ENCODE results near the gene WNK2. TPM values are rescaled to one million over a fixed set of nuclear protein-coding genes. Genes with fewer than 3 reads are reported as not detected.

Gene WNK2
- total and polyA plus RNA-seq, 8 donors: 0.93 to 10.4 (median 7.4) TPM

DNA sequence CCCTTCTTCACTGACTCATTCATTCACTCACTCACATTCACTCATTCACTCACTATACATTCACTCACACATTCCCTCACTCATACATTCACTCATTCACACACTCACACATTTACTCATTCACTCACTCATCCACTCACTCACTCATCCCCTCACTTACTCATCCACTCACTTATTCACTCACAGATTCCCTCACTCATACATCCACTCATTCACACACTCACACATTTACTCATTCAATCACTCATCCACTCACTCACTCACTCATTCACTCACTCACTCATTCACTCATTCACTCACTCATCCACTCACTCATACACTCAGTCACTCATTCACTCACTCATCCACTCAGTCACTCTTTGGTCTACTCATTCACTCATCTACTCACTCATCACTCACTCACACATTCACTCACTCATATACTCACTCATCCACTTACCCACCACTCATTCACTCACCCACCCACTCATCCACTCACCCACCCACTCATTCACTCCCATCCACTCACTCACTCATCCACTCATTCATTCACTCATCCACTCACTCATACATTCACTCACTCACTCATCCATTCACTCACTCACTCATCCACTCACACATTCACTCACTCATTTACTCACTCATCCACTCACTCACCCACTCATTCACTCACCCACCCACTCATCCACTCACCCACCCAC, 27.2 kb downstream of the WNK2 start:
- ATAC-seq: no peak
- DNase-seq: no peak
- TF ChIP-seq CTCF (IDR thresholded peaks at IDR 0.05): no peak
- Histone ChIP-seq H3K4me1 (no peaks in the 10 kb centered on the region), H3K27ac (no peak overlapping the region), H3K9me3 (peaks cover 0 to 10% of the 10 kb centered on the region in 2 donors), H3K4me3 (no peak overlapping the region), H3K36me3 (no peaks in the 10 kb centered on the region), H3K27me3 (no peaks in the 10 kb centered on the region)
- intact Hi-C loops (cut with DNase I): no loop called here

- Histone ChIP-seq H3K4me1 (no peaks in the 10 kb centered on the region), H3K9me3 (peaks cover 0 to 11% of the 10 kb centered on the region in 2 donors)
These were observed 27.7 kb downstream of the WNK2 start for GRCh38 chr9:93211654-93212001.

DNA sequence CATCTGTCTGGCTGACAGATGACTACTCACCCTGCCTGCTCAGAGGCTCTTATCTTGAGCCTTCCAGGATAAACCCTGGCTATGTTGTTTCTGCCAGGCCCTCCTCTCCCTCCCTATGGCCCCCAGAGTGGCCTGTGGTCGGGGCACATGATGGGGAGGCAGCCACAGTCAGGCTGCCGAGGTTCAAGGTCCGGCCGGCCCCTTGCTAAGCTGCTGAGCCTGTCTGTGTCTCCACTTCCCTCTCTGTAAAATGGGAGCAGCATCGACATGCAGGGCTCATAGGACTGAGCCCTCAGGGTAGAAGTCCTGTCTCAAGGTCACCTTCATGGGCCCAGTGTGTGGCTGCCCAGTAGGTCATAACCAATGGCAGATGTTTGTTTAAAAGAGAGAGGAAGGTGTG, 28.5 kb downstream of the WNK2 start:
- no peaks in the 10 kb centered on the region for H3K4me1 ChIP-seq
- intact Hi-C loops (cut with DNase I): no loop called here
- DNase-seq (peak in 1 of 4 donors; percentile 38), ATAC-seq (no peak)
- H3K36me3 ChIP-seq: no peaks in the 10 kb centered on the region
- H3K9me3 ChIP-seq: peaks cover 0 to 11% of the 10 kb centered on the region in 2 donors
- TF ChIP-seq CTCF (IDR thresholded peaks at IDR 0.05): no peak
- H3K27ac ChIP-seq: no peak overlapping the region
- no peaks in the 10 kb centered on the region for H3K27me3 ChIP-seq
- no peak overlapping the region for H3K4me3 ChIP-seq

More at GRCh38 chr9:93211654-93212001, 27.7 kb downstream of the WNK2 start:
- DNase-seq (no peak), ATAC-seq (no peak)
- no peaks in the 10 kb centered on the region for H3K36me3 ChIP-seq
- intact Hi-C loops (cut with DNase I): no loop called here
- no peaks in the 10 kb centered on the region for H3K27me3 ChIP-seq
- H3K27ac ChIP-seq: no peak overlapping the region
- no peak overlapping the region for H3K4me3 ChIP-seq
- TF ChIP-seq CTCF (IDR thresholded peaks at IDR 0.05): no peak

- Histone ChIP-seq H3K4me1 (no peaks in the 10 kb centered on the region), H3K36me3 (no peaks in the 10 kb centered on the region), H3K4me3 (no peak overlapping the region), H3K27me3 (no peaks in the 10 kb centered on the region), H3K9me3 (peaks cover 0 to 11% of the 10 kb centered on the region in 2 donors), H3K27ac (no peak overlapping the region)
- TF ChIP-seq CTCF (IDR thresholded peaks at IDR 0.05): no peak
- no peak for DNase-seq
- no peak for ATAC-seq
- intact Hi-C loops (cut with DNase I): no loop called here
These were observed 32.1 kb downstream of the WNK2 start for GRCh38 chr9:93216073-93216365.

- no peak for ATAC-seq
These were observed 33.8 kb downstream of the WNK2 start for GRCh38 chr9:93217706-93218105.

More at GRCh38 chr9:93217706-93218105, 33.8 kb downstream of the WNK2 start:
- no peaks in the 10 kb centered on the region for H3K27me3 ChIP-seq
- intact Hi-C loops (cut with DNase I): no loop called here
- H3K27ac ChIP-seq: no peak overlapping the region
- H3K4me3 ChIP-seq: no peak overlapping the region
- no peak for DNase-seq
- H3K4me1 ChIP-seq: no peaks in the 10 kb centered on the region
- no peak for TF ChIP-seq CTCF (IDR thresholded peaks at IDR 0.05)
- peaks cover 0 to 11% of the 10 kb centered on the region in 2 donors for H3K9me3 ChIP-seq
- H3K36me3 ChIP-seq: no peaks in the 10 kb centered on the region
